HL-60 (cell line): Measurements from ENCODE around the gene CPT1A.

ENCODE experiments used
- CTCF ChIP-seq: IDR thresholded peaks from one replicate; pipeline ENCODE4 v1.5.1; 2011; ENCODE audit warnings: low read length, control low read depth, inconsistent platforms; ENCODE audit not compliant: insufficient read depth
- POLR2AphosphoS5 ChIP-seq: IDR thresholded peaks from 2 replicates; pipeline ENCODE4 v1.6.1; 2012; ENCODE audit warnings: low read depth
- SPI1 ChIP-seq: IDR thresholded peaks from 2 replicates; pipeline ENCODE4 v1.6.1; 2012; ENCODE audit warnings: low read depth, mild to moderate bottlenecking, borderline replicate concordance
- TF ChIP-seq, protein P1 (sequence below): IDR thresholded peaks from 2 replicates; pipeline ENCODE4 v1.6.1; 2012; ENCODE audit warnings: low read depth; ENCODE audit not compliant: insufficient replicate concordance

DNA sequence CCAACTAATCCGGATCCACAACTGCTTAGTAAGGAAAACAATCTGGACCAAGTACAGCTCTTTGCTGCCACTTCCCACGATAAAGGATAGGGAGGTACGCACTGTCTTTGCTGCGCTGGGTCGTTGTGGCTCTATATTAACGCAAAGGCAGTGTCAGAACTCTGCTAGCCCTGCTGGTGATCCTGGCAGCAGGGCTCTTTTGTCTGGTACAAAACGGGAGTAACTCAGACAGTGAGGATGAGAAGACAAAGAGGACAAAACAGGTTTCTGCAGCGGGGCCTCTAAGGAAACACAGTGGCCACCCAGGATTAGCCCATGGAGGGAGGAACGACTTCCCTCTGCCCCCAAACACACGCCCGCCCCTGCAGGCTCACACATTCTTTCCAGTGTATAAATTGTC is 131.3 kb downstream of the CPT1A start:
- TF ChIP-seq CTCF (no peak), POLR2AphosphoS5 (no peak), SPI1 (no peak)
- TF ChIP-seq, protein P1, sequence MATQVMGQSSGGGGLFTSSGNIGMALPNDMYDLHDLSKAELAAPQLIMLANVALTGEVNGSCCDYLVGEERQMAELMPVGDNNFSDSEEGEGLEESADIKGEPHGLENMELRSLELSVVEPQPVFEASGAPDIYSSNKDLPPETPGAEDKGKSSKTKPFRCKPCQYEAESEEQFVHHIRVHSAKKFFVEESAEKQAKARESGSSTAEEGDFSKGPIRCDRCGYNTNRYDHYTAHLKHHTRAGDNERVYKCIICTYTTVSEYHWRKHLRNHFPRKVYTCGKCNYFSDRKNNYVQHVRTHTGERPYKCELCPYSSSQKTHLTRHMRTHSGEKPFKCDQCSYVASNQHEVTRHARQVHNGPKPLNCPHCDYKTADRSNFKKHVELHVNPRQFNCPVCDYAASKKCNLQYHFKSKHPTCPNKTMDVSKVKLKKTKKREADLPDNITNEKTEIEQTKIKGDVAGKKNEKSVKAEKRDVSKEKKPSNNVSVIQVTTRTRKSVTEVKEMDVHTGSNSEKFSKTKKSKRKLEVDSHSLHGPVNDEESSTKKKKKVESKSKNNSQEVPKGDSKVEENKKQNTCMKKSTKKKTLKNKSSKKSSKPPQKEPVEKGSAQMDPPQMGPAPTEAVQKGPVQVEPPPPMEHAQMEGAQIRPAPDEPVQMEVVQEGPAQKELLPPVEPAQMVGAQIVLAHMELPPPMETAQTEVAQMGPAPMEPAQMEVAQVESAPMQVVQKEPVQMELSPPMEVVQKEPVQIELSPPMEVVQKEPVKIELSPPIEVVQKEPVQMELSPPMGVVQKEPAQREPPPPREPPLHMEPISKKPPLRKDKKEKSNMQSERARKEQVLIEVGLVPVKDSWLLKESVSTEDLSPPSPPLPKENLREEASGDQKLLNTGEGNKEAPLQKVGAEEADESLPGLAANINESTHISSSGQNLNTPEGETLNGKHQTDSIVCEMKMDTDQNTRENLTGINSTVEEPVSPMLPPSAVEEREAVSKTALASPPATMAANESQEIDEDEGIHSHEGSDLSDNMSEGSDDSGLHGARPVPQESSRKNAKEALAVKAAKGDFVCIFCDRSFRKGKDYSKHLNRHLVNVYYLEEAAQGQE: no peak
